Left ventricle myocardium inferior (tissue), 1 donor: Measurements from ENCODE around the gene SCFD2. TPM values are rescaled to one million over a fixed set of nuclear protein-coding genes. Genes with fewer than 3 reads are reported as not detected.
"Not testable (repeated sequence)": the region's sequence is repeated elsewhere in the genome, so short reads cannot be mapped to it uniquely, and the experiment has no call there.

Source experiments
- DNase-seq: peaks from one replicate; pipeline ENCODE4 v3.0.0-alpha.2; 2020
- H3K27ac ChIP-seq: fragments of 200-600 bp; replicated peaks from 2 replicates; pipeline ENCODE4 v1.8.0; 2021
- H3K27me3 ChIP-seq: fragments of 200-600 bp; 2 replicates; pipeline ENCODE4 v1.8.0; 2021; ENCODE audit warnings: low read depth
- H3K36me3 ChIP-seq: fragments of 200-600 bp; 2 replicates; pipeline ENCODE4 v1.8.0; 2021
- H3K4me1 ChIP-seq: fragments of 200-600 bp; 2 replicates; pipeline ENCODE4 v1.8.0; 2021
- H3K4me3 ChIP-seq: fragments of 200-600 bp; 2 replicates; pipeline ENCODE4 v1.8.0; 2021; ENCODE audit warnings: mild to moderate bottlenecking, moderate library complexity
- H3K9me3 ChIP-seq: fragments of 200-600 bp; replicated peaks from 2 replicates; pipeline ENCODE4 v1.8.0; 2021
- CTCF ChIP-seq: fragments of 200-600 bp; IDR thresholded peaks from 2 replicates; pipeline ENCODE4 v1.8.0; 2021; ENCODE audit warnings: antibody characterized with exemption, mild to moderate bottlenecking, borderline replicate concordance
- intact Hi-C: fragments of 100-400 bp; cut with micrococcal nuclease; formaldehyde crosslinking; loops from one replicate; pipeline ENCODE4 v1.11.0; 2022
- total RNA-seq: library from RNA; stranded (reverse); fragmentation: NEBNext Ultra II Directional; extraction: Animal tissue kit (Norgen Biotek cat#: 25700); gene quantifications from one replicate; pipeline ENCODE4 v1.2.1, GENCODE V29; 2021
- donor health status: DM: no; HTN: yes; CAD: no; lungs with severe emphysema.

SCFD2 gene
- total RNA-seq, 1 donor from 2014 or later = 9.3 TPM

GRCh38 chr4:53267026-53267425, 98.8 kb downstream of the SCFD2 start:
- no peaks in the 10 kb centered on the region for H3K4me1 ChIP-seq
- peaks cover 15% of the 10 kb centered on the region for H3K9me3 ChIP-seq
- intact Hi-C loops = no loop called here
- no peak overlapping the region for H3K4me3 ChIP-seq
- no peak for DNase-seq
- H3K27me3 ChIP-seq = no peaks in the 10 kb centered on the region
- H3K27ac ChIP-seq = no peak overlapping the region
- no peak for TF ChIP-seq CTCF
- no peaks in the 10 kb centered on the region for H3K36me3 ChIP-seq

GRCh38 chr4:53255986-53256385, 109.9 kb downstream of the SCFD2 start:
- H3K27me3 ChIP-seq = not testable (repeated sequence)

GRCh38 chr4:53240573-53240972, 125.3 kb downstream of the SCFD2 start:
- Histone ChIP-seq H3K27ac (no peak overlapping the region), H3K4me1 (no peaks in the 10 kb centered on the region), H3K27me3 (no peaks in the 10 kb centered on the region), H3K9me3 (peaks cover 2% of the 10 kb centered on the region), H3K4me3 (no peak overlapping the region), H3K36me3 (no peaks in the 10 kb centered on the region)
- intact Hi-C loops = no loop called here
- no peak for DNase-seq
- TF ChIP-seq CTCF = no peak

More at GRCh38 chr4:53255986-53256385, 109.9 kb downstream of the SCFD2 start:
- H3K36me3 ChIP-seq, H3K4me1 ChIP-seq, DNase-seq, H3K4me3 ChIP-seq, H3K27ac ChIP-seq, intact Hi-C loops: not testable (repeated sequence)
- H3K9me3 ChIP-seq = peaks cover 11% of the 10 kb centered on the region

DNA sequence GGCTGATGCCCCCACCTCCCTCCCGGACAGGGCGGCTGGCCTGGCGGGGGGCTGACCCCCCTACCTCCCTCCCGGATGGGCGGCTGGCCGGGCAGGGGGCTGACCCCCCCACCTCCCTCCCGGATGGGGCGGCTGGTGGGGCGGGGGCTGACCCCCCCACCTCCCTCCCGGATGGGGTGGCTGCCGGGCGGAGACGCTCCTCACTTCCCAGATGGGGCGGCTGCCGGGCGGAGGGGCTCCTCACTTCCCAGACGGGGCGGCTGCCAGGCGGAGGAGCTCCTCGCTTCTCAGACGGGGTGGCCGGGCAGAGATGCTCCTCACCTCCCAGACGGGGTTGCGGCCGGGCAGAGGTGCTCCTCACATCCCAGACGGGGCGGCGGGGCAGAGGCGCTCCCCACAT, 127.5 kb downstream of the SCFD2 start:
- DNase-seq, intact Hi-C loops: not testable (repeated sequence)

GRCh38 chr4:53237811-53238210, 128.1 kb downstream of the SCFD2 start:
- H3K27me3 ChIP-seq, DNase-seq, H3K9me3 ChIP-seq, H3K4me1 ChIP-seq, H3K4me3 ChIP-seq, intact Hi-C loops, H3K36me3 ChIP-seq, H3K27ac ChIP-seq: not testable (repeated sequence)

More for the DNA sequence above, 127.5 kb downstream of the SCFD2 start:
- not testable (repeated sequence) for H3K4me3 ChIP-seq, H3K9me3 ChIP-seq, H3K36me3 ChIP-seq, H3K27me3 ChIP-seq, H3K4me1 ChIP-seq, H3K27ac ChIP-seq

GRCh38 chr4:53236624-53237023, 129.2 kb downstream of the SCFD2 start:
- intact Hi-C loops = not testable (repeated sequence)

DNA sequence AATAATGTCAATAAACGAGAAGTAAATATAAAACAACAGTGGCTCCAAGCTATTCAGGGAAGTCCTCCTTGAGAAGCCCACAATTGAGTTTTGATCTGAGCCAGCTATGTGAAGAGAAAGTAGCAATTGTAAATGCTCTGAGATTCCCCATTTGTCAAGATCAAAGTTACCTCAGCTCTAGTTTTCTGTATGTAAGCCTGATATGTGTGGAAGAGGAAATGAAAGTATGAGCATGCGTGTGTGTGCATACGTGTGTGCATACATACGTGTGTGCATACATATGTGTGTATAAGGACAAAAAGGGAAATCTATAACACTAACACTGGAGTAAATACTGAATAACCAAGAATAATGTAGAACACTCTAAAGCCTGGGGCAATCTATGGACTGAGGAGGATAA, 130.3 kb downstream of the SCFD2 start:
- TF ChIP-seq CTCF = no peak
- no peak for DNase-seq
- intact Hi-C loops = no loop called here
- H3K9me3 ChIP-seq = no peaks in the 10 kb centered on the region
- no peaks in the 10 kb centered on the region for H3K36me3 ChIP-seq
- no peak overlapping the region for H3K4me3 ChIP-seq
- no peak overlapping the region for H3K27ac ChIP-seq
- no peaks in the 10 kb centered on the region for H3K4me1 ChIP-seq
- no peaks in the 10 kb centered on the region for H3K27me3 ChIP-seq

More at GRCh38 chr4:53236624-53237023, 129.2 kb downstream of the SCFD2 start:
- H3K36me3 ChIP-seq, H3K27ac ChIP-seq, H3K4me3 ChIP-seq, H3K9me3 ChIP-seq, H3K4me1 ChIP-seq, DNase-seq, H3K27me3 ChIP-seq: not testable (repeated sequence)

- H3K4me1 ChIP-seq = no peaks in the 10 kb centered on the region
- no peaks in the 10 kb centered on the region for H3K27me3 ChIP-seq
- no peak overlapping the region for H3K4me3 ChIP-seq
- no peak for TF ChIP-seq CTCF
- H3K27ac ChIP-seq = no peak overlapping the region
- intact Hi-C loops = no loop called here
- H3K36me3 ChIP-seq = no peaks in the 10 kb centered on the region
- H3K9me3 ChIP-seq = no peaks in the 10 kb centered on the region
- DNase-seq = no peak
Observed at GRCh38 chr4:53234669-53235068, 131.2 kb downstream of the SCFD2 start.
